Lower lobe of right lung (tissue), 2 donors: ENCODE results near the gene SNCB. TPM values are rescaled to one million over a fixed set of nuclear protein-coding genes. Genes with fewer than 3 reads are reported as not detected.
A peak's percentile ranks its signal among the peaks of the same experiment; 100 is the strongest.

Source experiments
- ATAC-seq, 2 donors: fragments of 200-7000 bp; cut with Tn5 transposase; one replicate each; pipeline ENCODE4 v1.9.1; 2020 to 2022; ENCODE audit warnings: mild to moderate bottlenecking in 2 of 2, moderate library complexity in 2 of 2
- DNase-seq: peaks from one replicate; pipeline ENCODE4 v3.0.0-alpha.2; 2020
- H3K27ac ChIP-seq: fragments of 200-600 bp; one replicate; pipeline ENCODE4 v1.8.0; 2022
- H3K27me3 ChIP-seq: fragments of 200-600 bp; one replicate; pipeline ENCODE4 v1.8.0; 2022; ENCODE audit warnings: low read depth
- H3K36me3 ChIP-seq: fragments of 200-600 bp; one replicate; pipeline ENCODE4 v1.8.0; 2022; ENCODE audit warnings: mild to moderate bottlenecking
- H3K4me1 ChIP-seq: fragments of 200-600 bp; one replicate; pipeline ENCODE4 v1.8.0; 2022
- H3K4me3 ChIP-seq: fragments of 200-600 bp; one replicate; pipeline ENCODE4 v1.8.0; 2022; ENCODE audit warnings: mild to moderate bottlenecking
- H3K9me3 ChIP-seq: fragments of 200-600 bp; one replicate; pipeline ENCODE4 v1.8.0; 2022
- intact Hi-C: fragments of 100-400 bp; cut with DNase I; formaldehyde crosslinking; loops from one replicate; pipeline ENCODE4 v1.11.0; 2022
- total RNA-seq: library from RNA; stranded (reverse); fragmentation: NEBNext Ultra II Directional; extraction: Animal tissue kit (Norgen Biotek cat#: 25700); gene quantifications from one replicate; pipeline ENCODE4 v1.2.1, GENCODE V29; 2021
- TF ChIP-seq, protein P1 (sequence below): fragments of 200-600 bp; IDR thresholded peaks from one replicate; pipeline ENCODE4 v1.8.0; 2022; ENCODE audit warnings: antibody characterized with exemption, mild to moderate bottlenecking
- donor health status: DM: no; HTN: yes; CAD: no; lungs with severe emphysema.

SNCB gene
- total RNA-seq, 1 donor from 2014 or later: not detected

DNA sequence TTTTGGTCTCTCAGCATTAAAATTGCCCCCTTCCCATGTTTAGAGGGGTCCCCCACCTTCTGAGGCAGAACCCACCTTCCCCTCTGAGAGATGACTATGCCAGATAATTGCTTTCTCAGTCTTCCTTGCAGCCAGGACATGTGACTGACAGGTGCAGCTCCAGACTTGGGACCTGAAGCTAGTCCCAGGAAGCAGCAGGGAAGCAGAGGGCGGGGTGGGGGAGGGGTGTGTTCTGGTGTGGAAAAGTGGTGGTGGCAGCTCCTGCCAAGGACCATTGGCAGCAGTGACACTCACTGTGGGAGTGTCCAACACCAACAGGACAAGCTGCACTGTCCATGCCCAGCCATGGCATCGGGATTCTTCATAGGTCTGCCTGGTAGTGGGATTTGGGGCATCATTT is 2.4 kb upstream of the SNCB start:
- no peak for DNase-seq
- Histone ChIP-seq H3K27me3 (peaks cover 66% of the 10 kb centered on the region), H3K4me1 (peaks cover 12% of the 10 kb centered on the region), H3K27ac (no peak overlapping the region), H3K9me3 (no peaks in the 10 kb centered on the region), H3K36me3 (no peaks in the 10 kb centered on the region), H3K4me3 (no peak overlapping the region)
- TF ChIP-seq, protein P1, sequence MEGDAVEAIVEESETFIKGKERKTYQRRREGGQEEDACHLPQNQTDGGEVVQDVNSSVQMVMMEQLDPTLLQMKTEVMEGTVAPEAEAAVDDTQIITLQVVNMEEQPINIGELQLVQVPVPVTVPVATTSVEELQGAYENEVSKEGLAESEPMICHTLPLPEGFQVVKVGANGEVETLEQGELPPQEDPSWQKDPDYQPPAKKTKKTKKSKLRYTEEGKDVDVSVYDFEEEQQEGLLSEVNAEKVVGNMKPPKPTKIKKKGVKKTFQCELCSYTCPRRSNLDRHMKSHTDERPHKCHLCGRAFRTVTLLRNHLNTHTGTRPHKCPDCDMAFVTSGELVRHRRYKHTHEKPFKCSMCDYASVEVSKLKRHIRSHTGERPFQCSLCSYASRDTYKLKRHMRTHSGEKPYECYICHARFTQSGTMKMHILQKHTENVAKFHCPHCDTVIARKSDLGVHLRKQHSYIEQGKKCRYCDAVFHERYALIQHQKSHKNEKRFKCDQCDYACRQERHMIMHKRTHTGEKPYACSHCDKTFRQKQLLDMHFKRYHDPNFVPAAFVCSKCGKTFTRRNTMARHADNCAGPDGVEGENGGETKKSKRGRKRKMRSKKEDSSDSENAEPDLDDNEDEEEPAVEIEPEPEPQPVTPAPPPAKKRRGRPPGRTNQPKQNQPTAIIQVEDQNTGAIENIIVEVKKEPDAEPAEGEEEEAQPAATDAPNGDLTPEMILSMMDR: no peak
- no peak for ATAC-seq
- intact Hi-C loops: no loop called here

DNA sequence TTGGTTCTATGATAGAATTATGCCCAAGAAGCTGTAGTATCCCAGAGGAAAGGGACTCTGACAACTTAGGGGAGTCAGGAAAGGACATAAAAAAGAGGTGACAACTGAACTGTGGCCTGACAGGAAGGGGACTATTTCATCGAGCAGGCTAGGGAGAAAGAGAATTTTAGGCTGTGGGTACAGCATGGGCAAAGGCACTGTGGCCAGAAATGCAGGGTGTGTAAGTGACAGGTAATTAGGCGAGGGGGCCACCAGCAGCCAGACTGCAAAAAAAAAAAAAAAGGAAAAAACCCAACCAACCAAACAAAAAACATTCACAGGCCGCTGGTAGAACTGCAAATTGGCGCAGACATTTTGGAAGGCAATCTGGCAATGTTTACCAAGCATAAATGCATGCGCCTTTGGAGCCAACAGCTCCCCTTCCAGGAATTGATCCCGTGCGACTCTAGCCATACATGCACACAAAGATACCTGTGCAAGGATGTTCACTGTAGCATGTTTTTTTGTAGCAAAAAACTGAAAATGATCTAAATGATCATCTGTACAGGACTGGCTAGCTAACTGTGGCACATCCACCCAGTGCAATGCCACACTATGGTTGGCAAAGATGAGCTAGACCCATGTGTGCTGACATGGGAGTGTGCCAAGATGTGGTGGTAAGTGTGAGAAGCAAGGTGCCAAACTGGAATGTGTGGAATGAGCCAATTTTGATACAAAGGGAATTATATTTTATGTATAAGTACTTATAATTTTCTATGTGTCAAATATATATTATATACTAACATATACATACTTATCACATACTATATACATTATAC is 1.3 kb upstream of the SNCB start:
- H3K9me3 ChIP-seq: no peaks in the 10 kb centered on the region
- H3K36me3 ChIP-seq: no peaks in the 10 kb centered on the region
- DNase-seq: no peak
- H3K27me3 ChIP-seq: peaks cover 78% of the 10 kb centered on the region
- TF ChIP-seq, protein P1: no peak
- ATAC-seq: no peak
- H3K27ac ChIP-seq: no peak overlapping the region
- intact Hi-C loops: no loop called here
- peaks cover 12% of the 10 kb centered on the region for H3K4me1 ChIP-seq
- no peak overlapping the region for H3K4me3 ChIP-seq

DNA sequence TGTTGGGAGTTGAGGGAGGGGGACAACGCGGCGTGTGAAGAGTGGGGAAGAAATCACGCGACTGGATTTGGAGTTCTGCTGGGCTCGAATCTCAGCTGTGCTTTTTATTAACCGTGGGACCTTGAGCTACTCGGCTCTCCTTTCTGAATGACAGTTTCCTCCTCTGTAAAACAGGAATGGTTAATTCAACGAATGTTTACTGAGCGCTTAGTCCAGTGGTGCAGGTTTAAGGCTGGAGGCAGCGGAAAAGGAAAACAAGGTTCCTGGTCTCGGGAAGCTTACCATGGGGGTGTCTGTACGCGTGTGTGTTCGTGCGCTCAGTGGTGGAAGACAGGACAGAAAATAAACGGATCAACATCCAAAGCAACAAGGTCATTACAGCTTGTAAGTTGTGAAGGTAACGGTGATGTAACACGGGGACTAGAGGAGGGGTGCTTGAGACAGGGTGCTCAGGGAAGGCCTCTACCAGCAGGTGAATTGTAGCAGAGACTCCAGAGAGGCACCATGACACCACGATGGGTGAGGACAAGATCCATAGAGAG is 418 bp upstream of the SNCB start:
- Histone ChIP-seq H3K27ac (no peak overlapping the region), H3K4me3 (peak overlapping the region; percentile 37), H3K36me3 (no peaks in the 10 kb centered on the region), H3K4me1 (peaks cover 12% of the 10 kb centered on the region), H3K27me3 (peaks cover 84% of the 10 kb centered on the region), H3K9me3 (no peaks in the 10 kb centered on the region)
- TF ChIP-seq, protein P1: no peak
- ATAC-seq (no peak), DNase-seq (no peak)
- intact Hi-C loops: no loop called here

DNA sequence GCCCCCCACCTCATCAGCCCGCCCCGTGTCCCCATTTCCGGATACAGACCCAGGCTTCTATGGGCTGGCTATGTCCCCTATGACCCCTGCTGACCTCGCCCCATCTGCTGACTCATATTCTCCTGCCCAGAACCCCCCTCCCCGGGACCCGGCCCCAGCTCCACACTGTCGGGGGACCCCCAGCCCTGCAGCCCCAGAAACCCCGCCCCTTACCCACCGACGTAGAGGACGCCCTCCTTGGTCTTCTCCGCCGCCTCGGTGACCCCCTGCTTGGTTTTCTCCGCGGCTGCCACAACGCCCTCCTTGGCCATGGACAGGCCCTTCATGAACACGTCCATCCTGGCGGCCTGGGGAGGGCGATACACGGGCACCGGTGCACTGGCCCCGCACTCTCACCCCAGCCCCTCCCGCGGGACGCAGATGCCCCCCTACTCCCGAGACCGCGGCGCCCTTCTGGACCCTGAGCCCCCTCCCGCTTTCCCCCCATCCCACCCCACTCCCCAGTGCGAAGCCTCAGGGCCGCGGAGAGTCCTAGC is 949 bp downstream of the SNCB start:
- Histone ChIP-seq H3K4me1 (peaks cover 12% of the 10 kb centered on the region), H3K36me3 (no peaks in the 10 kb centered on the region), H3K4me3 (no peak overlapping the region), H3K9me3 (no peaks in the 10 kb centered on the region), H3K27ac (no peak overlapping the region), H3K27me3 (peaks cover 86% of the 10 kb centered on the region)
- ATAC-seq: no peak
- no peak for DNase-seq
- intact Hi-C loops: no loop called here
- TF ChIP-seq, protein P1: no peak

DNA sequence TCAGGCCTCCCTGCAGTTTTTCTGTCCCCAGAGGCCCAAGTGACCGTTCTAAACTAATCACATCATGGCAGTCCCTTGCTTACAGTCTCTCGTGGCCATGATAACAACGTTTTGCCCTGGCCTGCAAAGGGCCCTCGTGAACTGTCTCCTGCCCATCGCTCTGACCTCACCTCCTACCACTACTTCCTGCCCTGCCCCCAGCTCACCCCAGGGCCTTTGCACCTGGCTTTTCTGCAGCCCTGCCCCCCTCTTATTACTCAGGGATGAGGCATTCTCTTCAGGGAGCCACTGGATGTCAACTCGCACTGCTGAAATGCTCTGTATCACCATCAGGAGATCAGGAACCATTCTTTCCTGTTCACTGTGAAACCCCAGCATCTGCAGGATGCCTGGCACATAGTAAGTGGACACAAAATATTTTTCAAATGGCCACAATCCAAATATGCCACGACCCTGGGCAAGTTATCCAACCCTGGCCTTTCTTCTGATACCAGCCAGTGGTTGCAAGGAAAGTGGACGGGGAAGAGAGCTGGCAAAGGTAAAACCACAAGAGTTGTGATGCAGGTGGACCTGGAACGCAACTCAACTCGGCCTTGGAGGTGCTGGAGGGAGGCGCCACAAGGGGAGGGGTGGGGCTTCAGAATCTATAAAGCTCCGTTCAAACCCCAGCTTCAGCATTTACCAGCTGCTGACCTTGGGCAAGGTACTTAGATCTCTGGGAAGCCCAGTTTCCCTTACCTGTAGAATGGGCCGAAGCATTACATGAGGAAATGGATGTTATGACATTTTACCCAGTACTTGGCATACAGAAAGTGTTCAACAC is 1.7 kb downstream of the SNCB start:
- TF ChIP-seq, protein P1: no peak
- H3K36me3 ChIP-seq: no peaks in the 10 kb centered on the region

More for the DNA sequence above, 1.7 kb downstream of the SNCB start:
- Histone ChIP-seq H3K27ac (no peak overlapping the region), H3K9me3 (no peaks in the 10 kb centered on the region), H3K27me3 (peaks cover 94% of the 10 kb centered on the region), H3K4me1 (peaks cover 12% of the 10 kb centered on the region), H3K4me3 (no peak overlapping the region)
- ATAC-seq (no peak), DNase-seq (no peak)
- intact Hi-C loops: no loop called here
